GM19025 (cell line): ENCODE measurements around the gene TCP11.

Source experiments
- ATAC-seq: cut with Tn5 transposase; IDR thresholded peaks from one replicate; pipeline ENCODE4 v1.9.1; 2021; ENCODE audit warnings: mild to moderate bottlenecking, low read depth, moderate library complexity; ENCODE audit not compliant: unreplicated experiment

TCP11 gene

DNA sequence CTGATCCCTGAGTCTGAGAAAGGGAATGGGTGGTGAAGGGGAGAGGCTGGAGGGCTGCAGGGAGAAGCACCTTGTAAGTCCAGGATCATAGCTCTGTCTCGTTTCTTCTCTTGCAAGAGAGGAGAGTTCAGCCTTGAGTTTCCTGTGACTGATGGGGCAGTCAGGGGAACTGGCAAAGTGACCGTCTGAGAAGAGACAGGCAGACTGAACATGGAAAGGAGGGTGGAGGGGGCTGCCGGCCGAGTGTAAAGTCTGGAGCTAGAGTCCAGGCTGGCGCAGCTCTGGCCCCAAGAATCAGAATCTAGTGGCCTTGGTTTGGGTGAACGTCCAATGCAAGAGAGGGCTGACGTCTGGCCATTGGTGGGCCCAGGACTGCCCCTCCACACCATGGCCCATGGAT is 72.5 kb downstream of the TCP11 start:
- no peak for ATAC-seq

DNA sequence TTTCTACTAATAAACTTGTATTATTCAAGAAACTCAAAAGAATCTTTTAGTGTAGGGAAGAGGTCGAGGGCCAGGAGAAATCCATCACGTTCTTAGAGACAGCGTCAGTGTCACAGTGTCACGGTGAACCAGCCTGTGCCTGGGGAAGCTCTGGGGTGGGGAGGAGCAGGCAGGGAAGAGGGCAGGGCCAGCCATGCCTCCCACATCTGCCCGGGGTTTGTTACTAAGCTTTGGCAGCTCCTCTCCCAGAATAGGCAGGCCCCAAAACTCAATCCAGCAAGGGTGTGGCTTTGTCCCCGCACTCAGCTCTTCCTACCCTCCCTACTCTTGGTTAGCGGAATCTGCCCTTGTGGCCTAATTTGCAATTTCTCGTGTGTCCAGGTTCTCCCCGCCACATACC is 72.9 kb downstream of the TCP11 start:
- ATAC-seq, result no peak
